Measurements from ENCODE around the gene SHB.

Gene SHB

DNA sequence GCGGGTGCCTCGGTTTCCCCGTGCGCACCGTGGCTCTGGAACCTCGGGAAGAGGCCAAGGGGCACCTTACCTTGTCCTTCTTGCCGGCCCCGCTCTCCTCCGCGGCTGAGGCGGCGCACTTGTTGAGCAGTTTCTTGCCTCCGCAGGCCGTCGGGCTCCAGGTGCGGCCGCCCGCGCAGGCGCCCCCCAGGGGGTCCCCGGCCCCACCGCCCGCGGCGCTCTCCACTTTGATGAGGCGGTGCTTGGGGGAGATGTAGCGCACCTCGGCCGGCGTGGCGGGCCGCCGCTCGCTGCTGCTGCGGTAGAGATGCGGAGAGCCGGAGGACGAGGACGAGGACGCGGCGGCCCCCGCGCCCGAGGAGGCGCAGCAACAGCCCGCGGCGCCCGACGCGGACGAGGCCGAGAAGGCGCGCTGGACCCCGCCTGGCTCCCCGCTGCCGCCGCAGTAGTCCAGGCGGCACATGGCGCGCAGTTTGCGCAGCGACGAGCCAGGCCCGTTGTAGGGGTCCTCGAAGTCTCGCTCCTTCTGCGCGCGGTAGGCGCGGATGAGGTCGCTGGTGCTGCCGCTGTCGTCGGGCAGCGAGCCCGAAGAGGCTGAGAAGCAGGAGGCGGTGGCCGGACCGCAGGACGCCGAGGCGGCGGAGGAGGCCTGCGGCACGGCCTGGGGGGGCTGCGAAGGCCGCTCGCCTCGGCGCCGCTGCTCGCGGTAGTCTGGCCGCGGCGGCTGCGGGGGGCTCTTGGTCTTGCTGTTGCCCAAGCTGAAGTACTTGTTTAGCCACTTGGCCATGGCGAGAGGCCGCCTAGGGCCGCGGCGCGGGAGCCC is 957 bp downstream of the SHB start:
- Histone ChIP-seq H3K4me1 (ENCODE audit: insufficient read depth, low read length) (peaks cover 14% of the 10 kb centered on the region; the same call in 1 of the 2 replicates), H3K27me3 (ENCODE audit: insufficient read depth, low read length) (peaks cover 33% of the 10 kb centered on the region), H3K9me3 (ENCODE audit: insufficient read depth, low read depth, low read length) (no peaks in the 10 kb centered on the region), H3K36me3 (ENCODE audit: insufficient read depth, low read depth, low read length) (no peaks in the 10 kb centered on the region), H3K27ac (ENCODE audit: low read length) (no peak overlapping the region), H3K4me3 (ENCODE audit: low read length) (peak overlapping the region; percentile 80), H3K9ac (ENCODE audit: low read depth, low read length) (peak overlapping the region; percentile 23; the same call in 1 of the 2 replicates)

DNA sequence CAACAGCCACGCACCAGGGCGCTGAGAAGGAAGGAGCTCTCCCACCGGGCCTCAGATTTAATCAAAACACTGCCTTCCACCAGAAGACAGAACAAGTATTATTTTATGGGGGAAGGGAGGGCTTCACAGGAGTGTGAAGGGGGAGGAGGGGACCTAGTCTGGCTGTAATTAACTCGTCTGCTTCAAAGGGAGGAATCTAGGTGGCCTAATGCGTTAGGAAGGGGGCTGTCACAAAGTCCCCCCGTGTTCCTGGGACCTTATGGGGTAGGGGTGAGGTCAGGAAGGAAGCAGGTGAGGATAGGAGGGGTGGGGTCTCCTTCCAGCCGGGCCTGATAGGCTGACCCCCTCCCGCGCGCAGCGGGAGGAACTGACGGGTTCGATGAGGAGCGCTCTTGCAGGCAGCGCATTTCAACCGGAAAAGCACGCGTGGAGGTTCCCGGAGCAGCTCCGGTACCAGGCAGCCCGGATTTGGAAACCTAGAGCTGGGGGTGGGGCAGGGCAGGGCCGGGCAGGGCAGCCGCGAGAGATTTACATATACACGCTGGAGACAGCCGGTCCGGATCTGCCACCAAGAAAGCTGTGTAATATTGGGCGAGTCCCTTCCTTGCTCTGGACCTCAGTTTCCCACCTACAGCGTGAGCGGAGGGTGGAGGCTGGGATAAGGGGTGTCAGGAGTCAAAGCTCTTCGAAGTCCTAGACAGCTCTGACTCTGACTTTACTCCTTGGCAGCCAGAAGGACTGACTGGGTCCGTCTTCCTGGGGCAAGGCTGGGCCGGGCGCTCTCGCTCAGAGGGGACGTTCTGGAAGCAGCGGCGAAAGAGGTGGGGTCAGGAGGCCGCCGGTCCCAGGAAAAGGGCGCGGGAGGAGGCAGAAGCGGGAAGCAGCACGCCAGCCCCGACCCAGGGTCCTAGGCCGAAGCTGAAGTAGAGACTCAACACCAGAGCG is 1.8 kb downstream of the SHB start:
- peak overlapping the region; percentile 47; the same call in 1 of the 2 replicates for H3K9ac ChIP-seq (ENCODE audit: low read depth, low read length)
- H3K9me3 ChIP-seq (ENCODE audit: insufficient read depth, low read depth, low read length): no peaks in the 10 kb centered on the region
- peaks cover 33% of the 10 kb centered on the region for H3K27me3 ChIP-seq (ENCODE audit: insufficient read depth, low read length)
- H3K27ac ChIP-seq (ENCODE audit: low read length): no peak overlapping the region
- H3K4me1 ChIP-seq (ENCODE audit: insufficient read depth, low read length): peaks cover 22% of the 10 kb centered on the region; the same call in 1 of the 2 replicates
- H3K4me3 ChIP-seq (ENCODE audit: low read length): peak overlapping the region; percentile 80
- no peaks in the 10 kb centered on the region for H3K36me3 ChIP-seq (ENCODE audit: insufficient read depth, low read depth, low read length)

DNA sequence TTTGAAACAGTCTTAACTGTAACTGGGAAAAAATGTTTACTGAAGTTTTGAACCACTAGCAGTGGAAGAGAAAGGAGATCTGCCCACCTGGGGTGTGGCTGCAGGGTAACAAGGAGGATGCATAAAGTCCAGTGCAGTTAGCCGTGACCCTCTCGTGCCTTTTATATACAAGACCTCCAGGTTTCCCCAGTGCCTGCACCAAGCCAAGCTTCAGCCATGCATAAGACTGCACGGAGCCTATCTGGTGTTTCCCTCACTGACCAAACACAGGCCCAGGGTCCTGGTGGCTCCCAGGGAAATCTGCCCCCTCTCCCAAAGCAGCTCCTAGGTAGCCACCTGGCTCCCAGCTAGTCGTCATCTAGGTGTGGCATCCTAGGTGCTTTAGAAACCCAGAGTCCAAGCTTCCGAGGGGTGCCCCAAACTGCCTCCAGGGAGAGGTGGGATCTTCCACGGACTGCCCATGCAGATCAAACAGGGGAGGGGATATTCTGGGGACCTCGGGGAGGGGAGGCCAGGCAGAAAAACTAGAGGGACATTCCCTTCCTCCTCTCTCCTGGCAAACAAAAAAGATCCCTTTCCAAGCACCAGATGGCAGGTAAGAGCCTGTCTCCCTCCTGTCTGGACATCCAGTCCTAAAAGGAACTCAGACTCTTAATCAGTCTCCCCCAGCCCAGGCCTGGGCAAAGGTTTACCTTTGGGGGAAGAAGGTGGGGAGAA is 2.7 kb downstream of the SHB start:
- Histone ChIP-seq H3K4me3 (ENCODE audit: low read length) (peak overlapping the region; percentile 80), H3K9me3 (ENCODE audit: insufficient read depth, low read depth, low read length) (no peaks in the 10 kb centered on the region), H3K27ac (ENCODE audit: low read length) (no peak overlapping the region), H3K36me3 (ENCODE audit: insufficient read depth, low read depth, low read length) (no peaks in the 10 kb centered on the region), H3K9ac (ENCODE audit: low read depth, low read length) (no peak overlapping the region; the same call in 1 of the 2 replicates), H3K27me3 (ENCODE audit: insufficient read depth, low read length) (peaks cover 31% of the 10 kb centered on the region), H3K4me1 (ENCODE audit: insufficient read depth, low read length) (peaks cover 22% of the 10 kb centered on the region; the same call in 1 of the 2 replicates)

DNA sequence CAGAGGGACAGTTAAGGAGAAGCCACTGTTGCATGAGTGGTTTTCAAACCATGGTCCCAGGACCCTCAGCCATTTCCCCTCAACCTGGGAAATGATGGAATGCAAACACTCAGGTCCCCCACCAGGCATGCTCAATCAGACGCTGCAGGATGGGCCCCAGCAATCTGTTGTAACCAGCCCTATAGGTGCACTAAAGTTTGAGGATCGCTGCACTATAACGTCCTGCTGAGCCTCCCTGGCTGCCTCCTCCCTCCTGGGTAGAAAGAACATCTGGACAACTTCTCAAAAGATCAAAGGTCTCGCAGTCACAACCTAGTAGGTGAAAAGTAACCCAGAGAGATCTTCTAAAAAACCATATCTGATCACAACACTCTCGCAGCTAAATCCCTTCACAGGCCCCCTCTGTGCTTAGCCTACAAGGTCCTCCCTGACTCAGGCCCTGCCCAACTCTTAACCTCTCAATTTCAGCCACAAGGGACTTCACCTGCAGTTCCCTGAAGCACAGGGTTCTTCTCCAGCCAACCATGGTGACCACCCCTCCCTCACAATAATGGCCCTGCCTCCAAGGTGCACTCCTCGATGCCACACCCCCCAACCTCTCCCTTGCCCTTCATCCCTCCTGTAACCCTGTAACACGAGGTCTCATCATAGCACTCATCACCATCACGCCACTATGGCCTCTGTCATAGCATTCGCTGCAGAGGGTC is 3.5 kb downstream of the SHB start:
- Histone ChIP-seq H3K9ac (ENCODE audit: low read depth, low read length) (no peak overlapping the region), H3K9me3 (ENCODE audit: insufficient read depth, low read depth, low read length) (no peaks in the 10 kb centered on the region), H3K4me3 (ENCODE audit: low read length) (peak overlapping the region; percentile 80)

DNA sequence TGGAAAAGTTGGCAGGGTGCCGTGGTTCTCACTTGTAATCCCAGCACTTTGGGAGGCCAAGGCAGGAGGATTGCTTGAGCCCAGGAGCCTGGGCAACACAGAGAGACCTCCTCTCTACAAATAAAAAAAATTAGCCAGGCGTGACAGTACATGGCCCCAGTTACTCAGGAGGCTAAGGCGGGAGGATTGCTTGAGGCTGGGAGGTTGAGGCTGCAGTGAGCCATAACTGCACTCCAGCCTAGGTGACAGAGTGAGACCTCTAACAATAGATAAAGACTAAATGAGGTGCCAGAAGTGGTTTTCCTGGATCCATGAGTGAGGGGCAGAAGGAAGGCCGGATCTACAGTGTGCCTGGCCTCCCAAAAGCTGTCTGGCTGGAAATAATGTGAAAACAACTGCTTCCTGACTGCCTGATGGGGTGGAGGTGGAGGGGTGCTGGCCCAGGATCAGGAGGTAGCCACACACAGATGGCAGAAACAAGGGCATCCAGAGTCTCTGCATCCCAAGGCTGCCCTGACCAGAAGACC is 4.1 kb downstream of the SHB start:
- H3K4me3 ChIP-seq (ENCODE audit: low read length): peak overlapping the region; percentile 31; the same call in 1 of the 2 replicates
- H3K36me3 ChIP-seq (ENCODE audit: insufficient read depth, low read depth, low read length): no peaks in the 10 kb centered on the region
- H3K9me3 ChIP-seq (ENCODE audit: insufficient read depth, low read depth, low read length): no peaks in the 10 kb centered on the region
- peaks cover 19% of the 10 kb centered on the region for H3K27me3 ChIP-seq (ENCODE audit: insufficient read depth, low read length)
- H3K9ac ChIP-seq (ENCODE audit: low read depth, low read length): no peak overlapping the region
- H3K4me1 ChIP-seq (ENCODE audit: insufficient read depth, low read length): peaks cover 22% of the 10 kb centered on the region; the same call in 1 of the 2 replicates
- H3K27ac ChIP-seq (ENCODE audit: low read length): no peak overlapping the region

More for the DNA sequence above, 3.5 kb downstream of the SHB start:
- H3K4me1 ChIP-seq (ENCODE audit: insufficient read depth, low read length): peaks cover 22% of the 10 kb centered on the region; the same call in 1 of the 2 replicates
- no peaks in the 10 kb centered on the region for H3K36me3 ChIP-seq (ENCODE audit: insufficient read depth, low read depth, low read length)
- H3K27ac ChIP-seq (ENCODE audit: low read length): no peak overlapping the region
- H3K27me3 ChIP-seq (ENCODE audit: insufficient read depth, low read length): peaks cover 23% of the 10 kb centered on the region

DNA sequence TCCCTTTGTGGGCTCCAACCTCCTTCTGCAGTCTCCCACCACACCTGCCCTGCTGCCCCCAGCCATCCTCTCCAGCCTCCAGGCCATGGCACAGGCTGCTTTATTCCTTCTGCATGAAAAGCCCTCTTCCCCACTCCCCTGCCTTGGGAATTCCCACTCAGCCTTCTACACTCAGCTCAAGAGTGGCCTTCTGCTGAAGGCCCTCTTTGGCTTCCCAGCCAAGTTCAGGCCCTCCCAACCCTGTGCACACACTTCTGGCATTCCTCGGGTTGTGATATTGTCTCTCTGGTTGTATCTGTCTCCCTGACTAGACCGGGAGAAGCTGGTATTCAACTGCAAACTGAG is 5.7 kb downstream of the SHB start:
- H3K4me1 ChIP-seq (ENCODE audit: insufficient read depth, low read length): peaks cover 31% of the 10 kb centered on the region
- H3K27me3 ChIP-seq (ENCODE audit: insufficient read depth, low read length): peaks cover 18% of the 10 kb centered on the region
- H3K9me3 ChIP-seq (ENCODE audit: insufficient read depth, low read depth, low read length): no peaks in the 10 kb centered on the region
- no peak overlapping the region for H3K4me3 ChIP-seq (ENCODE audit: low read length)
- H3K27ac ChIP-seq (ENCODE audit: low read length): no peak overlapping the region
- H3K9ac ChIP-seq (ENCODE audit: low read depth, low read length): no peak overlapping the region
- H3K36me3 ChIP-seq (ENCODE audit: insufficient read depth, low read depth, low read length): no peaks in the 10 kb centered on the region; the same call in 1 of the 2 replicates

DNA sequence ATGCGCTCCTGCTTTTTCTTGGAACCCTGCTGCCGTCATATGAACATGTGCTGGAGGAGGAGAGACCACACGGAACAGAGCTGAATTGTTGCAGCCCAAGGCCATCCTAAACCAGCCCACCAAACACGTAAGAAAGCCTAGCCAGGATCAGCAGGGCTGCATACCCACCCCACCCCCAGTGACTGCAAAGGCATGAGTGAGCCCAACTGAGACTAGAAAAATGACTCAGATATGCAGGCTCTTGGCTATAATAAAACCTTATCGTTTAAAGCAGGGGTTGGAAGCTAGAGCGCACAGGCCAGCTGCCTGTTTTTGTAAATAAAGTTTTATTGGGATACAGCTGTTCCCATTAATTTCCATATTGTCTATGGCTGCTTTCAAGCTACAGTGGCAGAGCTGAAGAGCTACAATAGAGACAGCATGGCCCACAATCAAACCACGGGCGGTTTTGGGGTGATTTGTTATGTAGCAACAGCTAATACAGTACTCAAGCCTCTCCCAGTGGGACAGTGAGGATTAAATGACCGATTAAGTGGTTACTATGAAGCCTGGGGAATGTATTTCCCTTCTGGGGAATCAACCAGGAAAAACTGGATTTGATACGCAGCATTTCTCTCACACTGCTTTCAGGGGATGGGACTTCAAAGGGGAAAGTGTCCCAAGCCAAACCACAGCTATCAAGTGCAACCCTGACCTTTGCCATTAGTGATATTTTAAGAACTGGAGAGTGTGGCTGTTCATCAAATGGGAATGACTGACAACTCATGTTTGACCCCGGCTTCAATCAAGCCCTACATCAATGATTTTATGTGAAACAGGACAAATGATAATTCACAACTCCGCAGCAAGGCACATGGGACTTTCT is 6.3 kb downstream of the SHB start:
- H3K9me3 ChIP-seq (ENCODE audit: insufficient read depth, low read depth, low read length): no peaks in the 10 kb centered on the region
- peaks cover 12% of the 10 kb centered on the region for H3K27me3 ChIP-seq (ENCODE audit: insufficient read depth, low read length)
- no peaks in the 10 kb centered on the region; the same call in 1 of the 2 replicates for H3K36me3 ChIP-seq (ENCODE audit: insufficient read depth, low read depth, low read length)
- H3K27ac ChIP-seq (ENCODE audit: low read length): no peak overlapping the region
- no peak overlapping the region for H3K9ac ChIP-seq (ENCODE audit: low read depth, low read length)
- H3K4me3 ChIP-seq (ENCODE audit: low read length): no peak overlapping the region
- H3K4me1 ChIP-seq (ENCODE audit: insufficient read depth, low read length): peaks cover 34% of the 10 kb centered on the region

DNA sequence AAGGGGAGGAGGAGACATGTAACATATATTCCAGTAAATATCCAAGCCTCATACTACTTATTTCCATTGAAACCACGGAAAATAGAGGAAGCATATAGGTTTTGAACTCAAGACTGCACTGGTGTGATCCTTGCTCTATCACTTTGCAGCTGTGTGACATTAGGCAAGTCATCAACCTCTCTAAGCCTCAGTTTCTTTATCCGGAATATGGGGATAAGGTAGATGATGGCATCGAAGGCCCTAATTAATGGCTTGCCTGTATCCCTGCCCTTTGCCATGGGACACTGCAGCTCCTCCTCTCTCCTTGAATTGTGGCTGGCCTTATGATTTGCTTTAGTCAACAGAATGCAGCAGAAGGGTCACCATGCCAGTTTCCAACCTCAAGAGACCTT is 6.9 kb downstream of the SHB start:
- Histone ChIP-seq H3K4me1 (ENCODE audit: insufficient read depth, low read length) (peaks cover 38% of the 10 kb centered on the region), H3K27me3 (ENCODE audit: insufficient read depth, low read length) (peaks cover 6% of the 10 kb centered on the region; the same call in 1 of the 2 replicates), H3K27ac (ENCODE audit: low read length) (no peak overlapping the region), H3K4me3 (ENCODE audit: low read length) (no peak overlapping the region), H3K9ac (ENCODE audit: low read depth, low read length) (no peak overlapping the region), H3K36me3 (ENCODE audit: insufficient read depth, low read depth, low read length) (no peaks in the 10 kb centered on the region; the same call in 1 of the 2 replicates), H3K9me3 (ENCODE audit: insufficient read depth, low read depth, low read length) (no peaks in the 10 kb centered on the region)

DNA sequence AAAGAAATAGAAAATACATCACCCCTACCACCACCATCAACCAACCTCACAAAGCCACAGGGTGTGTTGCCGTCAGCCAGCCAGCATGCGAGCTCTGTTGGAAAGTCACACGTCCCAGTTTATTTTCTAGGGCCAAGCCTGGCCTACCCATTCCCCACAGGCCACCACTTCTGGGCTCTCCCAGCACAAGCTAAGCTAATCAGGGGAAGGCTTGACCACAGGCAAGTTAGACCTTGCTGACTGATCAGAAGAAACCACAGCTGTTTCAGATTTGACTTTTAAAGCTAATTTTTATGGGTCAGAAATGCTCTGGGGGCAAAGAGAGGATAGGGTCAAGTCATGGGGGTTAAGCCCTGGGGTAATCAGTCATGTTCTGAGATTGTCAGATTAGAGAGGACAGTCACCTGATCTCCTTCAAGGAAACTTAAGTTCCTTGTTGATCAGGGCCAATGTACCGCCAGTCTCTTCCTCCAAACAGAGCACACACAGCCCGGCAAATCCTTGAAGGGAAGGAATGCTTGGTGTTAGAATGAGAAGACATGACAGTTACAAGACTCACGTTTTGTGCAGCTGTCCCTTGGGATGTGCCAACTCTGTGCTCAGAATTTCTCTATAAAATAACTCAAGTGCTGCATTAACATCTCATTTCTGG is 7.6 kb downstream of the SHB start:
- Histone ChIP-seq H3K9me3 (ENCODE audit: insufficient read depth, low read depth, low read length) (no peaks in the 10 kb centered on the region), H3K4me1 (ENCODE audit: insufficient read depth, low read length) (peaks cover 45% of the 10 kb centered on the region), H3K27me3 (ENCODE audit: insufficient read depth, low read length) (no peaks in the 10 kb centered on the region; the same call in 1 of the 2 replicates), H3K9ac (ENCODE audit: low read depth, low read length) (no peak overlapping the region), H3K27ac (ENCODE audit: low read length) (no peak overlapping the region), H3K36me3 (ENCODE audit: insufficient read depth, low read depth, low read length) (no peaks in the 10 kb centered on the region; the same call in 1 of the 2 replicates), H3K4me3 (ENCODE audit: low read length) (no peak overlapping the region)

All from iPS-20b (cell line).